Sciatic nerve (tissue), 2 donors: ENCODE measurements around the gene AP1G2. TPM values are rescaled to one million over a fixed set of nuclear protein-coding genes. Genes with fewer than 3 reads are reported as not detected.
"Not testable (repeated sequence)": the region's sequence is repeated elsewhere in the genome, so short reads cannot be mapped to it uniquely, and the experiment has no call there.

Experiments used
- ATAC-seq: fragments of 200-7000 bp; cut with Tn5 transposase; one replicate; pipeline ENCODE4 v1.9.1; 2020; ENCODE audit warnings: mild to moderate bottlenecking, moderate library complexity
- DNase-seq: peaks from one replicate; pipeline ENCODE4 v3.0.0-alpha.2; 2020; ENCODE audit warnings: low spot score
- intact Hi-C: fragments of 100-400 bp; cut with DNase I; formaldehyde crosslinking; loops from one replicate; pipeline ENCODE4 v1.14.2; 2022
- total RNA-seq: library from RNA; stranded (reverse); fragmentation: NEBNext Ultra II Directional; extraction: Animal tissue kit (Norgen Biotek cat#: 25700); gene quantifications from one replicate; pipeline ENCODE4 v1.2.1, GENCODE V29; 2021
- donor health status: DM: no; HTN: no; CAD: no.
- donor health status: DM: no; HTN: no; CAD: no.

Gene AP1G2
- total RNA-seq, 1 donor from 2014 or later = 59.6 TPM

GRCh38 chr14:23601424-23601823, 33.8 kb upstream of the AP1G2 start:
- intact Hi-C loops = no loop called here
- DNase-seq (no peak), ATAC-seq (no peak)

GRCh38 chr14:23600806-23601205, 33.2 kb upstream of the AP1G2 start:
- no peak for ATAC-seq
- no peak for DNase-seq
- intact Hi-C loops = no loop called here

GRCh38 chr14:23600322-23600707, 32.7 kb upstream of the AP1G2 start:
- no peak for DNase-seq
- intact Hi-C loops = no loop called here
- no peak for ATAC-seq

DNA sequence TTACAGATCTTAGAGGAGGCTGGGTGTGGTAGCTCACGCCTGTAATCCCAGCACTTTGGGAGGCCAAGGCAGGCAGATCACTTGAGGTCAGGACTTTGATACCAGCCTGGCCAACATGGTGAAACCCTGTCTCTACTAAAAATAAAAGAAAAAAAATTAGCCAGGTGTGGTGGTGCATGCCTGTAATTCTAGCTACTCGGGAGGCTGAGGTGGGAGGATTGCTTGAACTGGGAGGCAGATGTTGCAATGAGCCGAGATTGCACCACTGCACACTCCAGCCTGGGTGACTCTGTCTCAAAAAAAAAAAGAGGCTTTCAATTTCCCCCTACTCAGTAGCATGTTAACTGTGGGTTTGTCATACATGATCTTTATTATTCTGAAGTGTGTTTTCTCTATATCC, 26.6 kb upstream of the AP1G2 start:
- DNase-seq, intact Hi-C loops, ATAC-seq: not testable (repeated sequence)

- DNase-seq (no peak), ATAC-seq (no peak)
- intact Hi-C loops = no loop called here
Measured at GRCh38 chr14:23590198-23590597, 22.6 kb upstream of the AP1G2 start.

DNA sequence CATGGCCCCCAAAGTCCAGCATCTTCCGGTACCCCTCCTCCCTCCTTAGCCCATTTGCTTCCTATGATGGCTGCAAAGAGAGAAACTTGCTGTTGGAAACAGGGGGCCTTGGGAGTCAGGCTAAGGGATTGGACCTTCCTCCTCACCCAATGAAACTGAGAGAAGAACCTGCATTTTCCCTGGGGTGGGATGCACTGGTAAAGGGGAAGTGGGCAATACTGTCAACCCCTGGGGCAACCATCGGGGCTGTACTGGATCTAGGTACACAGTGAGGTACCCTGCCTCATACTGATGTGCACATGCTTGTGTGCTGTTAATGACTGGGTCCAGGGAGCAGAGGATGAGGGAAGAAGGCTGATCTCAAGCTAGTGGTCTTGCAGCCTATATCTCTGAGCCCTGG, 22.0 kb upstream of the AP1G2 start:
- DNase-seq (no peak), ATAC-seq (no peak)
- intact Hi-C loops = no loop called here

- intact Hi-C loops = no loop called here
- ATAC-seq = peak; percentile 87
Measured at GRCh38 chr14:23588884-23589598, 21.4 kb upstream of the AP1G2 start.

DNA sequence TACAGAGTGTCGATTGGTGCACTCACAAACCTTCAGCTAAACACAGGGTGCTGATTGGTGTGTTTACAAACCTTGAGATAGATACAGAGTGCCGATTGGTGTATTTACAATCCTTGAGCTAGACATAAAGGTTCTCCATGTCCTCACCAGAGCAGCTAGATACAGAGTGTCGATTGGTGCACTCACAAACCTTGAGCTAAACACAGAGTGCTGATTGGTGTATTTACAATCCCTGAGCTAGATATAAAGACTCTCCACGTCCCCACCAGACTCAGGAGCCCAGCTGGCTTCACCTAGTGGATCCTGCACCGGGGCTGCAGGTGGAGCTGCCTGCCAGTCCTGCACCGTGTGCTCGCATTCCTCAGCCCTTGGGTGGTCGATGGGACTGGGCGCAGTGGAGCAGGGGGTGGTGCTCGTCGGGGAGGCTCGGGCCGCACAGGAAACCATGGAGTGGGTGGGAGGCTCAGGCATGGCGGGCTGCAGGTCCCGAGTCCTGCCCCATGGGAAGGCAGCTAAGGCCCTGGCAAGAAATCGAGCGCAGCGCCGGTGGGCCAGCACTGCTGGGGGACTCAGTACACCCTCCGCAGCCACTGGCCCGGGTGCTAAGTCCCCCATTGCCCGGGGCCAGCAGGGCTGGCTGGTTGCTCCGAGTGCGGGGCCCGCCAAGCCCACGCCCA, 17.1 kb upstream of the AP1G2 start:
- intact Hi-C loops = loop anchor here (5.0 kb wide), 1 partner anchor 1268 kb away; no protein-coding TSS in a partner anchor
- ATAC-seq, DNase-seq: not testable (repeated sequence)

More at GRCh38 chr14:23588884-23589598, 21.4 kb upstream of the AP1G2 start:
- DNase-seq = peak; percentile 87

- intact Hi-C loops = loop anchor here (5.0 kb wide), 1 partner anchor 1268 kb away; no protein-coding TSS in a partner anchor
- not testable (repeated sequence) for DNase-seq, ATAC-seq
Measured at GRCh38 chr14:23583761-23584526, 16.4 kb upstream of the AP1G2 start.

GRCh38 chr14:23582906-23583760, 15.5 kb upstream of the AP1G2 start:
- ATAC-seq = no peak
- no peak for DNase-seq
- intact Hi-C loops = loop anchor here (5.0 kb wide), 1 partner anchor 1269 kb away; no protein-coding TSS in a partner anchor

- ATAC-seq (no peak), DNase-seq (no peak)
- intact Hi-C loops = loop anchor here (5.0 kb wide), 1 partner anchor 1271 kb away; no protein-coding TSS in a partner anchor
Measured at GRCh38 chr14:23580948-23581281, 13.3 kb upstream of the AP1G2 start.

GRCh38 chr14:23580152-23580926, 12.7 kb upstream of the AP1G2 start:
- no peak for ATAC-seq
- intact Hi-C loops = loop anchor here (5.0 kb wide), 1 partner anchor 1272 kb away; no protein-coding TSS in a partner anchor
- DNase-seq = no peak

GRCh38 chr14:23579739-23580138, 12.1 kb upstream of the AP1G2 start:
- DNase-seq (no peak), ATAC-seq (no peak)
- intact Hi-C loops = loop anchor here (5.0 kb wide), 1 partner anchor 1273 kb away; no protein-coding TSS in a partner anchor

DNA sequence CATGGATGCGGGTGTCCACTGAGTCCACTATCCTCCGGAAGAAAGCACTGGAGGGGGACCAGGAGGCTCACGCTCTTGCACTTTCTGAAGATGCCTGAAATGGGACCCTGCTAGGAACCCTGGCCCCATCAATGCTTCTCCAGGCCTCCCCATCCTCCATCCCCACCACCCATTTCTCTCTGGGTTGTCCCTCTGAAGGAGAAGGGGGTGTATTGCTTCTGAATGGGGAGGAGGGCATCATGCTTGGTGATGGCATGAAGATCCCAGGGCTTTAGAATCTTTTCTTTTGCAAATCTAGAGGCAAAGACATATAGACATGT, 11.7 kb upstream of the AP1G2 start:
- ATAC-seq (no peak), DNase-seq (no peak)
- intact Hi-C loops = no loop called here

DNA sequence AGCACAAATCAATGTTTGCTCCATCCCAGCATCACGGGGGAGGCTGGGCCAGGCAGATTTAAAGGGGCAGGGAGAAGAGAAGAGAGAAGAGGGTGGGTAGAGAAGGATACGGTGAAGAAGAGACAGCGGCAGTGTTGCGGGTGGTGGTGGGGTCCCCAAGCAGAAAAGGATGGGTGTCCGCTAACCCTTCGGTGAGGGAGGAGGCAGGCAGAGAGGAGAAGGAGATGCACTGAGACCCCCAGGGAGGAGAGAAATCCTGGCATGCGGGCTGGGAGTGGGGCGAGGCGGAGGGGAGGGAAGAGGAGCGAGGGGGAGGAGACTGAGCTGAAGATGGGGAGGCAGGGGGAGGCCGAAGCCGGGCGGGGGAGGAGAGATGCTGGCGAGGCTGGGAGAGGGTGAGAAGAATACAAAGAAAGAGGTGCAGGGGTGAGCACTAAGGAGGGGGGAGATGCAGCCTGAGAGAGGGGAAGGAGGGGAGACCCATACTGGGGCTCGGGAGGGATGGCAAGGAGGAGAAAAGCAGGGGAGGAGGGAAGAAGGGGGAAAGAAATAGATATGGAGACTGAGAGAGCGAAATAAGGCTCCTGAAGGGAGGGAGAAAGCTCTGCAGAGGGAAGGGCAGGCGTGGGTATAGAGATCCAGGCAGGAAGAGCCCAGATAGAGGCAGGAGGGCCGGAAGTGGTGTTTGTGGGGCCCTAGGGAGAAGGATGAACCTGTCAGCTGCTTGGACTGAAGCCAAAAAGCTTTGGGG, 11.1 kb upstream of the AP1G2 start, which contains the start of gene JPH4:
Gene JPH4, minus strand, starts transcription at position 231 of the 751 bp plus-strand sequence. CDS start 1,337 bp downstream, outside the sequence.
- ATAC-seq = peak; percentile 75
- intact Hi-C loops = no loop called here
- no peak for DNase-seq

GRCh38 chr14:23577710-23578392, 10.3 kb upstream of the AP1G2 start:
- intact Hi-C loops = no loop called here

More at GRCh38 chr14:23577710-23578392, 10.3 kb upstream of the AP1G2 start:
- peak; percentile 31 for ATAC-seq
- DNase-seq = no peak
